Endothelial cell of umbilical vein (primary cell): ENCODE data around the gene KCNA3. TPM values are rescaled to one million over a fixed set of nuclear protein-coding genes. Genes with fewer than 3 reads are reported as not detected.
A peak's percentile ranks its signal among the peaks of the same experiment; 100 is the strongest.

Experiments
- BruUV-seq: library from RNA; stranded (reverse); fragments of 400-500 nt; replicated peaks from 2 replicates; lab custom pipeline; 2021; lab: Mats Ljungman, UMichigan
- CTCF ChIA-PET: fragments of 300-600, 350-600 bp; sonication (Branson Sonifier 250); formaldehyde crosslinking; loops from one replicate; lab custom pipeline; 2021; ENCODE audit warnings: antibody characterized with exemption, inconsistent platforms; lab: Charles Lee
- POLR2A ChIA-PET: fragments of 300-600, 350-600 bp; sonication (Branson Sonifier 250); formaldehyde crosslinking; loops from one replicate; lab custom pipeline; 2021; ENCODE audit warnings: antibody characterized with exemption, inconsistent platforms; lab: Charles Lee
- DNase-seq: peaks from one replicate; pipeline ENCODE4 v3.0.0-alpha.2; 2011; ENCODE audit warnings: low read depth, low spot score
- FAIRE-seq: peaks from 2 replicates; lab custom pipeline; 2011; peaks lifted over from hg19 to GRCh38; lab: Jason Lieb, UNC
- H2AFZ ChIP-seq: 2 replicates; pipeline ENCODE4 v1.6.0; 2012; ENCODE audit warnings: low read depth, low read length, control low read depth, inconsistent platforms
- H3K27ac ChIP-seq: 2 replicates; pipeline ENCODE4 v1.5.1; 2011; ENCODE audit warnings: low read depth, mild to moderate bottlenecking, control low read depth, low read length, moderate library complexity; ENCODE audit not compliant: insufficient read depth
- H3K27me3 ChIP-seq, 2 experiments: 2 replicates each; pipeline versions ENCODE4 v1.6.0 to v1.6.1; 2011; ENCODE audit warnings: low read length in 2 of 2, mixed read lengths in 1 of 2; ENCODE audit not compliant: control insufficient read depth in 2 of 2, insufficient read depth in 2 of 2
- H3K36me3 ChIP-seq, 2 experiments: 2 replicates in 1 of 2; 3 replicates in 1 of 2; pipeline ENCODE4 v1.5.1; 2011; ENCODE audit warnings: low read length in 2 of 2, mild to moderate bottlenecking in 1 of 2, moderate library complexity in 1 of 2; ENCODE audit not compliant: control insufficient read depth in 2 of 2, insufficient read depth in 2 of 2; ENCODE audit errors: extremely low read depth in 1 of 2
- H3K4me1 ChIP-seq: 3 replicates; pipeline ENCODE4 v1.5.1; 2011; ENCODE audit warnings: mild to moderate bottlenecking, low read length; ENCODE audit not compliant: control insufficient read depth, insufficient read depth; ENCODE audit errors: extremely low read depth
- H3K4me2 ChIP-seq: 2 replicates; pipeline ENCODE4 v1.6.1; 2011; ENCODE audit warnings: low read length, control low read depth, mixed read lengths; ENCODE audit not compliant: insufficient read depth
- H3K4me3 ChIP-seq, 3 experiments: fragments of 200-600 bp in 1 of 3; sonication (generic), shearing (Covaris generic) in 1 of 3; replicated peaks in 1 of 3; 2 replicates each; pipeline ENCODE4 v1.5.1; 2011 to 2016; ENCODE audit warnings: control low read depth in 3 of 3, low read length in 3 of 3, mild to moderate bottlenecking in 2 of 3, inconsistent platforms in 1 of 3, low read depth in 1 of 3, moderate library complexity in 1 of 3; ENCODE audit not compliant: insufficient read depth in 1 of 3
- H3K79me2 ChIP-seq: 2 replicates; pipeline ENCODE4 v1.6.0; 2012; ENCODE audit warnings: low read length, inconsistent platforms; ENCODE audit not compliant: control insufficient read depth, insufficient read depth
- H3K9ac ChIP-seq: replicated peaks from 2 replicates; pipeline ENCODE3; 2011; ENCODE audit warnings: low read length, control low read depth; ENCODE audit not compliant: insufficient read depth; ENCODE audit errors: extremely low read depth
- H3K9me1 ChIP-seq: replicated peaks from 3 replicates; pipeline ENCODE4 v1.6.0; 2011; ENCODE audit warnings: mild to moderate bottlenecking, low read length; ENCODE audit not compliant: control insufficient read depth, insufficient read depth; ENCODE audit errors: extremely low read depth
- H3K9me3 ChIP-seq: replicated peaks from 2 replicates; pipeline ENCODE4 v1.5.1; 2012; ENCODE audit warnings: low read length, inconsistent platforms; ENCODE audit not compliant: control insufficient read depth, insufficient read depth
- H4K20me1 ChIP-seq: replicated peaks from 2 replicates; pipeline ENCODE3; 2011; ENCODE audit warnings: mild to moderate bottlenecking, low read length; ENCODE audit not compliant: control insufficient read depth, insufficient read depth; ENCODE audit errors: extremely low read depth
- EZH2 ChIP-seq: IDR thresholded peaks from 2 replicates; pipeline ENCODE4 v1.6.1; 2012; ENCODE audit warnings: borderline replicate concordance, low read depth, mild to moderate bottlenecking, moderate library complexity, low read length, inconsistent platforms; ENCODE audit not compliant: severe bottlenecking
- FOS ChIP-seq: IDR thresholded peaks from 2 replicates; pipeline ENCODE4 v1.6.1; 2011; ENCODE audit warnings: mild to moderate bottlenecking, low read length, moderate library complexity, borderline replicate concordance; ENCODE audit not compliant: insufficient read depth
- GATA2 ChIP-seq: IDR thresholded peaks from 2 replicates; pipeline ENCODE4 v1.7.0; 2011; ENCODE audit warnings: low read depth, mild to moderate bottlenecking, moderate library complexity, mixed read lengths, low read length; ENCODE audit not compliant: insufficient read length, insufficient read depth
- JUN ChIP-seq: IDR thresholded peaks from 2 replicates; pipeline ENCODE4 v1.6.1; 2011; ENCODE audit warnings: borderline replicate concordance, low read depth; ENCODE audit not compliant: insufficient read length, insufficient read depth
- MYC ChIP-seq: IDR thresholded peaks from one replicate; pipeline ENCODE4 v1.6.1; 2011; ENCODE audit warnings: mild to moderate bottlenecking, low read depth, low read length
- POLR2A ChIP-seq: IDR thresholded peaks from 2 replicates; pipeline ENCODE4 v1.6.1; 2012; ENCODE audit warnings: low read depth, mild to moderate bottlenecking, control low read depth, low read length
- POLR2AphosphoS5 ChIP-seq: IDR thresholded peaks from 2 replicates; pipeline ENCODE4 v1.6.1; 2012; ENCODE audit warnings: low read depth, mild to moderate bottlenecking, control low read depth, low read length, moderate library complexity; ENCODE audit not compliant: insufficient read depth
- dilution Hi-C: fragments of 300-500 bp; cut with MboI; formaldehyde crosslinking; loops from one replicate; pipeline ENCODE4 v1.15.0; 2019; ENCODE audit warnings: low sequenced_read_pairs; ENCODE audit not compliant: extremely low pct_ligation_motif_present
- intact Hi-C: fragments of 100-400 bp; cut with micrococcal nuclease; formaldehyde crosslinking; loops from one replicate; pipeline ENCODE4 v1.10.0; 2022
- polyA plus RNA-seq, 4 experiments: library from polyadenylated mRNA; depleted of rRNA in 3 of 4; stranded (reverse) in 3 of 4; unstranded in 1 of 4; fragments of >200 nt; gene quantifications; 2 replicates each; pipeline versions ENCODE4 v1.2.1 to v1.2.3, GENCODE V29; 2011 to 2012; ENCODE audit warnings: missing spikeins in 1 of 4
- total RNA-seq: library from RNA; stranded (reverse); gene quantifications from 2 replicates; pipeline ENCODE4 v1.2.3, GENCODE V29; 2021
- TF ChIP-seq, protein P1 (sequence below): IDR thresholded peaks from 2 replicates; pipeline ENCODE4 v1.6.1; 2011; ENCODE audit not compliant: insufficient read depth, insufficient read length
- TF ChIP-seq, protein P2 (sequence below), 2 donors: IDR thresholded peaks; 1 replicate in 1 of 2; 2 replicates in 1 of 2; pipeline ENCODE4 v1.5.1; 2011; ENCODE audit warnings: low read length in 2 of 2, mild to moderate bottlenecking in 2 of 2, moderate library complexity in 2 of 2, control low read depth in 1 of 2, inconsistent platforms in 1 of 2, low read depth in 1 of 2; ENCODE audit not compliant: insufficient read depth in 1 of 2; ENCODE audit errors: extremely low read depth in 1 of 2

The KCNA3 gene
- total and polyA plus RNA-seq, 2 donors (not counting 3 experiments of a cell fraction or from before 2014, with no cell fraction given): not detected

DNA sequence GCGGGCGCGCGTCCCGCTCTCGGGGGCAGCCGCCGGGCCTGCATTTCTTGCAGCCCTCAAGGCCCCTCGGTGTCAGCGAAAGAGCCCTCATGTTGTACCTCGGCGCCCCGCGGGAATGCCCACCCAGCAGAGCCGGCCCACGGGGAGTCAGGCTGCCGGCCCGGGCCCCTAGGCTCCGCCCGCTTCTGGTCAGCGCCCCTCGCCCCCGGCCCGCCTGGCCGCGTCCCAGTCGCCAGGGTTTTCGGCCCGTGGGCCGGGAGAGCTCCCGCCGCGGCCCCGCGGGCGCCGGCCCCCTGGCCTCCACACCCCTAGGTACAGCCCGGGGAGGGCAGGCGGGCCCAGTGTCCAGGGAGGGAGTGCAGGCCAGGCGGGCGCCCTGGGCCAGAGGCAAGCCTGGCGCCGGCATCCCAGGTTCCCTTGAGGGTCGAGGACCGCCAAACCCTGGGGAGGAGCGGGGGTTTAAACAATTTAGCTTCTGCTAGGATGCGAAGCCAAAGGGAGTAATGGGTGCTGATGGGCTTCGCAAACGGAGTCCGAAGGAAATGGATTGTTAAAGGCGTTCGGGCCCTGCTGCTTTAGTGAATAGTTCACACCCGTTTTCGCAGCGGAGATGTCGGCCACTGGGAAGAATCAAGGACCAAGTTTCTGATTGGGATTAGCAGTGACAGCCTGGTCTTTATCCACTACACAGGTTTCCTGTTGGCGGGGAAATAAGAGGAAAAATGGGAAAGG is 486 bp upstream of the KCNA3 start:
- no peak overlapping the region for H3K9ac ChIP-seq
- peaks cover 35 to 61% of the 10 kb centered on the region in 2 experiments for H3K27me3 ChIP-seq
- H3K79me2 ChIP-seq: no peaks in the 10 kb centered on the region
- H3K4me2 ChIP-seq: no peak overlapping the region
- ChIA-PET CTCF (interaction anchor here (0.9 kb wide), 1 partner anchor 56 kb away, joined by 3 read pairs; no protein-coding TSS in a partner anchor), POLR2A (no interaction called here)
- TF ChIP-seq FOS: no peak
- TF ChIP-seq JUN: no peak
- no peak for TF ChIP-seq GATA2
- TF ChIP-seq MYC: no peak
- no peak for TF ChIP-seq POLR2A
- TF ChIP-seq, protein P1, sequence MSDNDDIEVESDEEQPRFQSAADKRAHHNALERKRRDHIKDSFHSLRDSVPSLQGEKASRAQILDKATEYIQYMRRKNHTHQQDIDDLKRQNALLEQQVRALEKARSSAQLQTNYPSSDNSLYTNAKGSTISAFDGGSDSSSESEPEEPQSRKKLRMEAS: no peak
- no peak for TF ChIP-seq EZH2
- TF ChIP-seq, protein P2, sequence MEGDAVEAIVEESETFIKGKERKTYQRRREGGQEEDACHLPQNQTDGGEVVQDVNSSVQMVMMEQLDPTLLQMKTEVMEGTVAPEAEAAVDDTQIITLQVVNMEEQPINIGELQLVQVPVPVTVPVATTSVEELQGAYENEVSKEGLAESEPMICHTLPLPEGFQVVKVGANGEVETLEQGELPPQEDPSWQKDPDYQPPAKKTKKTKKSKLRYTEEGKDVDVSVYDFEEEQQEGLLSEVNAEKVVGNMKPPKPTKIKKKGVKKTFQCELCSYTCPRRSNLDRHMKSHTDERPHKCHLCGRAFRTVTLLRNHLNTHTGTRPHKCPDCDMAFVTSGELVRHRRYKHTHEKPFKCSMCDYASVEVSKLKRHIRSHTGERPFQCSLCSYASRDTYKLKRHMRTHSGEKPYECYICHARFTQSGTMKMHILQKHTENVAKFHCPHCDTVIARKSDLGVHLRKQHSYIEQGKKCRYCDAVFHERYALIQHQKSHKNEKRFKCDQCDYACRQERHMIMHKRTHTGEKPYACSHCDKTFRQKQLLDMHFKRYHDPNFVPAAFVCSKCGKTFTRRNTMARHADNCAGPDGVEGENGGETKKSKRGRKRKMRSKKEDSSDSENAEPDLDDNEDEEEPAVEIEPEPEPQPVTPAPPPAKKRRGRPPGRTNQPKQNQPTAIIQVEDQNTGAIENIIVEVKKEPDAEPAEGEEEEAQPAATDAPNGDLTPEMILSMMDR (IDR thresholded peaks at IDR 0.05; ENCODE audit: extremely low read depth in 1 of 2, insufficient read depth in 1 of 2, low read depth in 1 of 2, low read length in 2 of 2): no peak
- TF ChIP-seq POLR2AphosphoS5: no peak
- no peaks in the 10 kb centered on the region for H3K9me1 ChIP-seq
- dilution Hi-C loops (no loop called here), intact Hi-C loops (no loop called here)
- H3K36me3 ChIP-seq: no peaks in the 10 kb centered on the region
- DNase-seq (no peak), FAIRE-seq (no peak)
- H3K4me3 ChIP-seq: peak overlapping the region in 1 of 3 experiments; percentile 0
- no peak overlapping the region for H3K27ac ChIP-seq
- H3K4me1 ChIP-seq: peaks cover 2% of the 10 kb centered on the region
- H3K9me3 ChIP-seq: no peaks in the 10 kb centered on the region
- no TSS peak for BruUV-seq
- H2AFZ ChIP-seq: no peak overlapping the region
- no peaks in the 10 kb centered on the region for H4K20me1 ChIP-seq
